ENCODE measurements around the gene ZNF280B. TPM values are rescaled to one million over a fixed set of nuclear protein-coding genes. Genes with fewer than 3 reads are reported as not detected.
A peak's percentile ranks its signal among the peaks of the same experiment; 100 is the strongest.
"Not testable (repeated sequence)": the region's sequence is repeated elsewhere in the genome, so short reads cannot be mapped to it uniquely, and the experiment has no call there.

ZNF280B gene
- total and polyA plus RNA-seq, 12 donors: 0.01 to 2.7 (median 0.80) TPM

DNA sequence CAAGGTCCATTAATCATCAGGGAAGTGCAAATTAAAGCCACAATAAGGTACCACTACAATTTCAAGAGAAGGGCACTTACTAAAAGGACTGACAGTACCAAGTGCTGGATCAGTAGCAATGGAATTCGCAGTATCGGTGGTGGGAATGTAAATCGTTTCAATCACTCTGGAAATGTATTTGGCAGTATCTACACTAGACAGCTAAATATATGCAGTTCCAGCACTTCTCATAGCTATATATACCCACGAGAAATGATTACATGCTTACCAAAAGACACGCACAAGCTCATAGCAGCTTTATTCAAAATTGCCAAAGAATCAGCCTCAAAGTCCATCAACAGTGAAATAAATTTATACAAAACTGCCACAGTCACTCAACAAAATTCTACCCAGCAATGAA is 4.4 kb upstream of the ZNF280B start:
- TF ChIP-seq, protein P1, sequence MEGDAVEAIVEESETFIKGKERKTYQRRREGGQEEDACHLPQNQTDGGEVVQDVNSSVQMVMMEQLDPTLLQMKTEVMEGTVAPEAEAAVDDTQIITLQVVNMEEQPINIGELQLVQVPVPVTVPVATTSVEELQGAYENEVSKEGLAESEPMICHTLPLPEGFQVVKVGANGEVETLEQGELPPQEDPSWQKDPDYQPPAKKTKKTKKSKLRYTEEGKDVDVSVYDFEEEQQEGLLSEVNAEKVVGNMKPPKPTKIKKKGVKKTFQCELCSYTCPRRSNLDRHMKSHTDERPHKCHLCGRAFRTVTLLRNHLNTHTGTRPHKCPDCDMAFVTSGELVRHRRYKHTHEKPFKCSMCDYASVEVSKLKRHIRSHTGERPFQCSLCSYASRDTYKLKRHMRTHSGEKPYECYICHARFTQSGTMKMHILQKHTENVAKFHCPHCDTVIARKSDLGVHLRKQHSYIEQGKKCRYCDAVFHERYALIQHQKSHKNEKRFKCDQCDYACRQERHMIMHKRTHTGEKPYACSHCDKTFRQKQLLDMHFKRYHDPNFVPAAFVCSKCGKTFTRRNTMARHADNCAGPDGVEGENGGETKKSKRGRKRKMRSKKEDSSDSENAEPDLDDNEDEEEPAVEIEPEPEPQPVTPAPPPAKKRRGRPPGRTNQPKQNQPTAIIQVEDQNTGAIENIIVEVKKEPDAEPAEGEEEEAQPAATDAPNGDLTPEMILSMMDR (IDR thresholded peaks at IDR 0.05): no peak
- DNase-seq (no peak), ATAC-seq (no peak)
- 43 to 51% methylated on average over 5 of the region's 5 CpGs for WGBS, 2 donors
- H3K27me3 ChIP-seq: peaks cover 0 to 52% (median 42%) of the 10 kb centered on the region in 7 donors
- no peak overlapping the region for H3K4me3 ChIP-seq
- H3K27ac ChIP-seq: no peak overlapping the region
- intact Hi-C loops (cut with DNase I): no loop called here
- no peaks in the 10 kb centered on the region for H3K36me3 ChIP-seq
- peaks cover 0 to 4% (median 0%) of the 10 kb centered on the region in 9 donors for H3K4me1 ChIP-seq
- H3K9me3 ChIP-seq: peaks cover 0 to 27% (median 13%) of the 10 kb centered on the region in 11 donors

DNA sequence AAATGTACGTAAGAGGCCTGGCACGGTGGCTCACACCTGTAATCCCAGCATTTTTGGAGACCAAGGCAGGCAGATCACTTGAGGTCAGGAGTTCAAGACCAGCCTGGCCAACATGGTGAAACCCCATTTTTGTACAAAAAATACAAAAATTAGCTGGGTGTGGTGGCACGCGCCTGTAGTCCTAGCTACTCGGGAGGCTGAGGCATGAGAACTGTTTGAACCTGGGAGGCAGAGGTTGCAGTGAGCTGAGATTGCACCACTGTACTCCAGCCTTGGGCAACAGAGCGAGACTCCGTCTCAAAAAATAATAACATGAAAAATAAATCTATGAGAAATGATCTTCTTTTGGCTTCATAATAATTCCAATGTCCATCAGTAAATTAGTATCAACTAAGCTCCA is 2.3 kb upstream of the ZNF280B start:
- H3K4me3 ChIP-seq; H3K27ac ChIP-seq; H3K36me3 ChIP-seq; ATAC-seq; H3K4me1 ChIP-seq; DNase-seq; intact Hi-C loops (cut with DNase I): not testable (repeated sequence)
- 95 to 97% methylated on average over 7 of the region's 7 CpGs for WGBS, 2 donors
- H3K9me3 ChIP-seq: peaks cover 0 to 27% (median 13%) of the 10 kb centered on the region in 11 donors
- peaks cover 0 to 51% (median 30%) of the 10 kb centered on the region in 7 donors for H3K27me3 ChIP-seq

DNA sequence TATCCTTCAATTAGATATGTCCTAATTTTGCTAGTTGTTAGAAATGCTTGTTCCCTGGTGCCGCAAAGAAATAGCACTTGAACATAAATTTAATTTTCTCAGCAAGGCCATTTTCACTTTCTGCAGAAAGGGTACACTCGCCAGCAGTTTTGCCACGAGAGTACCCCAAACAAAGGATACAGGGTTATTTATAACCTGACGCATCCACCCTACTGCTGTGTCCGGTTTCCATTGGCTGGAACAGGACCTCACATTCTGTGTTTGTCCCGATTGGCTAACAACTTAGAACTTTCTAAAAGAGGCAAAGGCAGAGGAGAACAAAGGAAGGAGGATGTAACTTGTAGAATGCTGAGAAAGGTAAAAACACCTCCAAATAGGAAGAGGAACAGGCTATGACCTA is 1.4 kb upstream of the ZNF280B start:
- H3K36me3 ChIP-seq; intact Hi-C loops (cut with DNase I); DNase-seq; H3K27ac ChIP-seq; ATAC-seq; H3K4me3 ChIP-seq; H3K4me1 ChIP-seq: not testable (repeated sequence)
- Histone ChIP-seq H3K9me3 (peaks cover 0 to 27% (median 13%) of the 10 kb centered on the region in 11 donors), H3K27me3 (peaks cover 0 to 44% (median 23%) of the 10 kb centered on the region in 7 donors)
- WGBS, 2 donors: 95 to 96% methylated on average over 6 of the region's 6 CpGs

DNA sequence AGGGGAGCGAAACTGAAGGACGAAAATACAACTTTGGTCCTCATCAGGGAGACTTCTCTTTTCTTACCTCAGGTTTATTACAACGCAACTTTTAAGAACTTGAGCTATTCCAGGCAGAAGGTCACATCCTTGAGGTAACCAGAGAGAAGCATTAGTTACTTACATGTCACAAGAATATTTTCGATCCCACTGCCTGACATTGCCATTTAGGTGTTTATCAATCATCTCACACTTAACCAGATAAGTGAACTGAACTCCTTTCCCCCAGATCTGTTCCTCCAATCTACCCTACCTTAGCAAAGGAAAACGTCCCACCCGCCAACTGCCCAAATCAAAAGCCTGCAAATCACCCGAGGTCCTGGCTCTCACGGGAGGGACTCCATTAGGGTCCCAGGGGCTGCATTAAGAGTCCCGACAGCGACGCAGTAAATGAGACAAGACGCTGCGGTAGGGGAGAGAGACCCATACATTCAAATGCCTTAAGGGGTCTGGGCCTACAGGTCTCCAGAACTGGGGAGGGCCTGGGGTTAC is 734 bp downstream of the ZNF280B start:
- H3K4me3 ChIP-seq: peak overlapping the region in 9 of 10 donors; percentile 34 to 62 (median 56)
- H3K36me3 ChIP-seq: no peaks in the 10 kb centered on the region
- ATAC-seq (no peak), DNase-seq (no peak)
- no peak overlapping the region for H3K27ac ChIP-seq
- H3K9me3 ChIP-seq: peaks cover 0 to 27% (median 13%) of the 10 kb centered on the region in 11 donors
- intact Hi-C loops (cut with DNase I): no loop called here
- 34 to 37% methylated on average over 13 of the region's 13 CpGs for WGBS, 2 donors
- peaks cover 0 to 33% (median 16%) of the 10 kb centered on the region in 7 donors for H3K27me3 ChIP-seq
- TF ChIP-seq, protein P1 (IDR thresholded peaks at IDR 0.05): no peak
- peaks cover 0 to 5% (median 0%) of the 10 kb centered on the region in 9 donors for H3K4me1 ChIP-seq

DNA sequence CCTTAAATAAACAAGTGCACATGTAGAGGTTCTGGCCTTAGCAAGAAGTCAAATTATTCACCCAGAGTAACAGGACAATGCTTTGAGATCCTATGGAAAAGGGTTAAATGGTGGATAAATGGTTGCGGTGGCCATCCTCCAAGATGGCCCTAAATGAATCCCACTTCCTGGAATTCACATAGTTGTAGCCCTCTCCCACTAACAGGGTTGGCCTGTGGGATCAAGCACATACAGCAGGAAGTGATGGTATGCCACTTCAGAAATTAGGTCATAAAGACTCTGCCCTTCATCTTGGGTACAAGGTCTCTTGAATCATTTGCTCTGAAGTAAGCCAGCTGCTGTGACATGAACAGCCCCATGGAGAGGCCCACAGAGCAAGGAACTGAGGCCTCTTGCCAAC is 1.8 kb downstream of the ZNF280B start:
- DNase-seq: no peak
- no peak overlapping the region for H3K27ac ChIP-seq
- peaks cover 0 to 22% (median 7%) of the 10 kb centered on the region in 7 donors for H3K27me3 ChIP-seq
- H3K4me1 ChIP-seq: peaks cover 0 to 5% (median 0%) of the 10 kb centered on the region in 9 donors
- peaks cover 0 to 27% (median 13%) of the 10 kb centered on the region in 11 donors for H3K9me3 ChIP-seq
- H3K36me3 ChIP-seq: no peaks in the 10 kb centered on the region
- TF ChIP-seq, protein P1 (IDR thresholded peaks at IDR 0.05): no peak
- no peak overlapping the region for H3K4me3 ChIP-seq
- WGBS, 2 donors: 96 to 98% methylated on average over 1 of the region's 1 CpG
- intact Hi-C loops (cut with DNase I): no loop called here
- ATAC-seq: no peak
